Colon (tissue), 2 donors: ENCODE results near the gene LGI1.
"Not testable (repeated sequence)": the region's sequence is repeated elsewhere in the genome, so short reads cannot be mapped to it uniquely, and the experiment has no call there.

Experiments used
- FAIRE-seq: peaks from 2 replicates; lab custom pipeline; 2012; peaks lifted over from hg19 to GRCh38; lab: Jason Lieb, UNC
- donor health status: control.
- donor health status: control.

The LGI1 gene

DNA sequence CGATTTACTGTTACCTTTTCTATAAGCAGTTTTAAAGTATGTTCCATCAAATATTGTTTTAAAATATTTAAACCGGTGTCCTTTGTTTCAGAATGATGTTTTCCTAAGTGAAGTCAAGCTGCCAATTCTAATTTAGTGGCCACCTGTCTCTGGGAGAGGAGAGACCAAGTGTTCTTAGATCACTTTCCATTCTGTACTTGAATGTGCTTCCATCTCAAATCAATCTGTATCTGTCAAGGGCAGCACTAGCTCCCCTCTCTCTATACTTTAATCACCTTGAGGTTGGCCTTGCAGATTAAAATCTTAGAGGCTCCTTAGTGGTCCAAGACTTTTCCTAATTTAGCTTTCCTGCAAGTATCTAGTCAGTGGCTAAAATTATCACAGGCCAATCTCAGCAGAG lies 49.6 kb downstream of the LGI1 start:
- FAIRE-seq: no peak

DNA sequence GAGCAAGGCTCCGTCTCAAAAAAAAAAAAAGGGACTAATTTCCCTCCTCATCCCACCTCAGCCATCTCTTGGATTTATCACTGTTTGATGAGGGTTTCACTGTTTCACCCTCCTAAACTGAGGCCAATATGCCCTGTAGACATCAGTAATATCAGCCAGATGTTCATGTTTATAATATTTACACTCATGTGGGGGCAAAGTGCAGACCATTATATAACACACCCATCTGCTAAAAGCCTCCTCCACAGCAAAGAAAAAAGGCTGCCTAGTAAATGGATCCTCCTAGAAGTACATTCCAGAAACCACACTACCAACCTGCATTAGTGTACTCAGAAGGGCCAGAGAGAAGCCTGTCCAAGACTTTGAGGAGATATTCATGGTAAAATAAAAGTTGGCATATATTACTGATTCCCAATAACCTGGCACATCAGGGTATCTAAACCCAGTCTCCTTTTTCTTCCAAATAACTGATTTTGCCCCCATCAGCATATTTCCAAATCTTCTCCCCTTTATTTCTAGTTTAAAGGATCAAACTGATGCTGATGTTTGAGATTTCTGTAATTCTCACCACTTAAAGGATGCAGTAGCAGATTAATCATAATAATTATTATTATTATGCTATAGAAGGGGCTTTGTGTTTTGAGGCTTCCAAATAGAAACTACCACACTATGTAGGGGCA lies 55.1 kb downstream of the LGI1 start:
- no peak for FAIRE-seq

DNA sequence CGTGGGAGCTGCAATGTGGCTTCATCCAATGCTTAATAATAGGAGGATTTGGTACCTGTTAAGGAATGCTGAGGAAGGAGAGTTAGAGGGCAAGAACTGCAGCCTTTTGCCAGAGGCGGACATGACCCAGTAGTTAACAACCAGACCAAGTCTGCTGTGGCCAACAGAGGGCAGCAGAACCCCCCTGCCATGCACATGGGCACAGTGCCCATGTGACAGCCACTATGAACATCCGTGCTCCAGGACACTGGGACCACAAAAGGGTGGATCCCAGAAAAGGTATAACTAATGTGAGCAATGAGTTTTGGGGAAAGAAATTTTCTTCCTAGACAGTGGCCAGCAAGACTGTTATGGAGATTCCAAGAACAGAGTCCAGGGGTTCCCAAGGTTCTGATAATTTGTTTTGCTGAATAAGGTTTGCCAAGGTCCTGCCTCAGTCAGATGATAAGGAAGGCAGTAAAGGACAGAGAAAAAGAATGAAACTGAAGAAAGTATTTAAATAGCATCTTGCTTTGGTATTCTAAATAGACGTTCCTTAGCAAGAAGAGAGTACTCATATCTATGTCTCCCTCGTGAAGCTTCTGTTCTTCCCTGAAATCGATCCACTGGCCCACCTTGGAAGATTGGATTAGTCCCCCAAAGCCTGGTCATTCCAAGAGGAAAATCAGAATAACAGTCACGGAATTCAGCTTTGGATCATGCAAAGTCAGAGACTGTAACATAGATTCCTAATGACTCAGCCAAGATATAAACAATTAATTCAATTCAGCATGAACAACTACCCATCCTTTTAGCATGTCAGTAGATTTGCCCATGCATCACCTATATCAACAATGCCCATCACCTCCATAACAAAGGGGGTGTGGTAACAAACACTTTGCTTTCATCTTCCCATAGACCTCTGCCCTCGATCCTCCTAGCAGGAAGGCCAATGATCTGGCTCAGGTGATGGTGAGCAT lies 56.0 kb downstream of the LGI1 start:
- FAIRE-seq: no peak

DNA sequence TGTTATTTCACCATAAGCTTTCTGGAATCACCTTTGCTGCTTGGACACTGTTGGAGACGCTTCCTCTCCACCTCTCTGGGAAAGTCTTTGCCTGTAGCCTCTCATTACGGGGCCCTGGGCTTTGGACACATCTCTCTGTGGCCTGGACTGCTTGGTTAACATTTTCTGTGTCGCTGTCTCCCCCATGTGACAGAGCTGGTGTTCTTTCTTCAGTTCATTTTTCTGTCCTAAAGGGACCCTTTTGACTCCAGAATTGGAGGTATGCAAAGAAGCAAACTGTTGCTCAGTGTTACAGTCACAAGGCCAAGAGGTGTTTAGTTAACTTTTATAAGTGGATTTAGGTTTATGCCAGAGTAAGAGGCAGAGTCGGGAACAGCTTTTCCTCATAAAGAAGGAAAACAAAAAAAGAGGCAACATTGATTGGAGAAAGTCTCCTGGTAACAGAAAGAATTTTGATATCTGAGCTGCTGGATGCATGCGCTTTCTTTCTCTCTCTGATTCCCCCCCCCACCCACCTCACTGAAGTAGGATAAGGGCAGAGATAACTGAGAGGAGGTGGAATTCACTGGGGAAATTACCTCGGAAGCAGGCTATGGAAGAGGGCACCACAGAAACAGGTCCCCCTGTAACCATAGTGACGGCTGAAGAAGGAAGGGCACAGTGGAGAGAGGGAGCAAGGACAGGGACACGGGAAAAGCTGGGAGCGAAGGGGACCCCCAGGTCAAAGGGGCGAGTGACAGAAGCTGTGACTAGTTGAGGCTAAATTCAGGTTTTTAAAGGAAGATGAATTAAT lies 57.8 kb downstream of the LGI1 start:
- no peak for FAIRE-seq

DNA sequence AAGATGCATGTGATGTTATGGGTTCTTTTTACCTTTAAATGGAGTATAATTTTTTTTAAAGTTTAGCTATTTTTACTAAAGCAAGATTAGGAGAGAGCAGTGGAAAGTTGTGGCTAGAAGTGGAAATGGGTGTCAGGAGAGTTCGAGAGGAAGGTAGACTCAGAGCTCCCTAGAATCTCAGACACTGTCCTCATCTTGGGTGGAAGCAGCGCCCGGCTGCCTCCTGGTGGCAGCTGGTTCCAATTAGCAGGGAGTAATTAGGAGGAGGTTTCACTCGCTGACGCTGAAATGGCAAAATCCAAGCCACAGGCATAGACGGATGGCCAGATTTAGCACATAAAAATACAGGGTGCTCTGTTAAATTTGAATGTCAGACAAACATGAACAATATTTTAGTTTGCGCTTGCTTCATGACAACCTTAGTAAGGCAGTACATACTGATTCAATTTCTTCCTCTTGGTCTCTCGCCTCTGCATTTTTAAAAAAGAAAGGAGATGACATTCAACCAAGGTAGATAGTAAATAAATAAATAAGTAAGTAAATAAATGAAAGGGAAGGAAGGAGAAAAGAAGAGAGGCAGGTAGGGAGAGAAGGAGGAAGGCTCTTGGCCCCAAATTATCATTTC lies 58.5 kb downstream of the LGI1 start:
- no peak for FAIRE-seq

DNA sequence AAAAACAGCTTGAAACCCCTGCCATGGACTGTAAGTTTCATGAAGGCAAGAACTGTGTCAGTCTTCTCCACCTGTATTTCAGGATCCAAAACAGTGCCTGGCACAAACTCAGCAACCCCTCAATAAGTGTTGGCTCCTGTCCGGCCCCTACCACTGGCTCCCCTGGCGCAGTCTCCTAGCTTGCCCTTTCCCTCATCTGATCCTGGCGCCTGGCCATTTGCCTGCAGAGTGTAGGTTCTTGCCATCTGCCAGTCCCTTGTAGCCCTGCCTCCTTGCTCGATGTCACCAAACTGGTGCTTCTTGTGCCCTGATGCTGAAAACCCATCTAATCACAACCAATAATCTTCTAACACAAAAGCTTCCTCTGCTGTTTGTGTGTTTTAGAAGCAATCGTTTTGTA lies 60.4 kb downstream of the LGI1 start:
- FAIRE-seq: no peak

DNA sequence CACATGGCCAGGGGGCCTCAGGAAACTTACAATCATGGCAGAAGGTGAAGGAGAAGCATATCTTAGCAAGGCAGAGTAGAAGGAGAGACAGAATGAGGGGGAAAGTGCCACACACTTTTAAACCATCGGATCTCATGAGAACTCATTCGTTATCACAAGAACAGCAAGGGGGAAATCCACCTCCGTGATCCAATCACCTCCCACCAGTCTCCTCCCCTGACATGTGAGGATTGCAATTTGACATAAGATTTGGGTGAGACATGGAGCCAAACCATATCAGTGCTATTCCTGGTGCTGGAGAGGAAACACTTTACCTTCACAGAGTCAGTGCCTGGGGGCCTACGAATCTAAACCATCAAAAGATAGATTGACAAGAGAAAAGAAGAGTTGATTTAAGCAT lies 61.8 kb downstream of the LGI1 start:
- no peak for FAIRE-seq

DNA sequence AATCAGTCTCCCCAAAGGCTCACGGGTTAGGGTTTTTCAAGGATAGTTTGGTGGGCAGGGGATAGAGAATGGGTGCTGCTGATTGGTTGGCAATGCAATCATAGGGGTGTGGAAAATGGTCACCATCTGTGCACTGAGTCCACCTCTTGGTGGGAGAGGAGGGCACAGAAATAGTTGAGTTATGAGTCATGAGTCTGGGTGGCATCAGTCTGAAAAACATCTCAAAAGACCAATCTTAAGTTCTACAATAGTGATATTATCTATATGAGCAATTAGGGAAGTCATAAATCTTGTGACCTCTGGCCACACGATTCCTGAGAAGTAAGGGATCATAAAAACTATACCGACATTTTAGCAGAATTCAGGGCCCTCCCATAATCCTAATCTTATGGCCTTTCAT lies 62.7 kb downstream of the LGI1 start:
- no peak for FAIRE-seq

DNA sequence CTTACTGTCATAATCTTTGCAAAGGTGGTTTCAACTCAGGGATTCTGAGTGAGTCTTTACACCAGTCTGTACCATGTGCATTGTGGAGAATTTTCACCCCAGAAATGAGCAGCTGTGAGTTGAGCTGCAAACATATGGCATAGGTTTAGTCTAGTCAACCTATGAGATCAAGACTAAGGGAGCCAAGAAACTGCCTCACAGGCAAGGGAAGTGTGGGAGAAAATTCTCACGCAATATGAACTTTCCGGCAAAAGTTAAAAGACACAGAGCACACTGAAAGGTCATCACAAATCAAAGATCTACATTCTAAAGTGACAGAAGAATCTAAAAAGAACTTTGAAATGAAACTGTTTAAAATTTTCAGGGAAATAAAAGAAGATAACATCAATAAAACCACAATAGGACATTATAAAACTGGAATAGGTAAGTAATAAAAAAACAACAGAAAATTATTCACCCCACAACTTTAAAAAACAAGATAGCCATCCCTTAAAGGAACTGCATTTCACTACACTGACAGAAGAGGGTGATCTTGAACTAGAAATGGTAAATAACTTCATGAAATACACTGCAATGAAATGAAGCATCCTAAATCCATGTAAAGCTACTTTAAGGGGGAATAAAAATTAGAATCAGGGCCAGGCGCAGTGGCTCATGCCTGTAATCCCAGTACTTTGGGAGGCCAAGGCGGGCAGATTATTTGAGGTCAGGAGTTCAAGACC lies 63.5 kb downstream of the LGI1 start:
- FAIRE-seq: peak; percentile 57

DNA sequence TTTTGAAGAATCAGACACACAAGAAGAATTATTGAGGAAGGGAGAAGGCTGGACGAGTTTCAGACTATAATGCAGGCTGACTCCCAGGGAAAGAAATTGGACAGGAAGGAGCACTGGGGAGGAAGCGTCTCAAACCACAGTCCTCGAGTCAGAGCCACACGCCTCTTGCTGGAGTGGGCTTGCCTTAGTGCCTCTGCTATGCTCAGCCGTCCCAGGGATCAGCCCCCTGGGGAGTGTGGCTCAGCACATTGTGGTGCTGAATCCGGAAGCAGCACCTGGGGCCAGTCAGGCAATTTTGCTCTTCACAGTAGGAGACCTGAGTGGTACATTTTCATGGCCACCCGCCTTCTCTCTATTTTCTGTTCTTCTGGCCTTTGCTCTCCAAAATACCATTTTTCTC lies 68.6 kb downstream of the LGI1 start:
- no peak for FAIRE-seq

DNA sequence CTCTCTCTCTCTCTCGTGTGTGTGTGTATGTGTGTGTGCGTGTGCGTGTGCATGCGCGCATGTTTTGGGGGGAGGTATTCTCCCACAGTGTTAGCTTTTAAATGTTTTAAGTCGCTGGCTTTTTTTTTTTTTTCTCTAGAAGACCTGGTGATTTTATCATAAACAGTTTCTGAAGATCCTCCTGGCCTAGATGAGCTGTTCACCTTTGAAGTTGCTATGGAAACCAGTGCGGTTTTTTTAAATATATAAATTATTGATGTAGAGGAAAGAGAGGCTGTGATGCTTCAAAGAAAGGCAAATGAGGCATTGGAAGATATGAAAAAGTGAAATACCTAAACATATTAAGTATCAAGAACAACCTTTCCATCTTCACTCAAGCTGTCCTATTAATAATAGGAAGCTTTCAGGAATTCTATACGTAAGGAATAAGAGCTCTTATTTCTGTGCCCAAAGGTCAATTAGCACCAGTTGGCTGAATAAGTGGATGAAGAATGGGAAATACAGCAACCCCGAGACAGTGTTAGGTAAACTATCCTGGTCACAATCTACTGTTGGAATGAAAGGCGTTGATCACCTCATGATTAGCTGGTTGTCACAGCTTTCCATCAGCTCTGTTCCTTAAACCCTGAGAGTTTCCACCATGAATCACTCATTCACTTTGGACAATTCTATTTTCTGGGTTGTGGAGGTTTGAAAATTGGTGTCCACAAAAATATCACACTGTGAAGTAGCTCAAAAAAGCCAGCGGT lies 69.5 kb downstream of the LGI1 start:
- FAIRE-seq: no peak

DNA sequence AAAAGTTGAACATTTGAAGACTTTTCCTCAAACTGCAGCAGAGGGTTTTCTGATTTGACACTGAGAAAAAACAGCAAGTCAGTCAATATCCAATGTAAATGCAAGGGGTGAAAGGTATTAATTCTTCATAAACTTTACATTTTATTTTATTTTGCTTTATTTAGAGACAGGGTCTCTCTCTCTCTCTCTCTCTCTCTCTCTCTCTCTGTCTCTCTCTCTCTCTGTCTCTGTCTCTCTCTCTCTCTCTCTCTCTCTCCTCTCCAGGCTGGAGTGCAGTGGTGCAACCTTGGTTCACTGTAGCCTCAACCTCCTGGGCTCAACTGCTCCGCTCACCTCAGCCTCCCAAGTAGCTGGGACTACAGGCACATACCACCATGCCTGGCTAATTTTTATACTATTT lies 73.3 kb downstream of the LGI1 start:
- FAIRE-seq: not testable (repeated sequence)

DNA sequence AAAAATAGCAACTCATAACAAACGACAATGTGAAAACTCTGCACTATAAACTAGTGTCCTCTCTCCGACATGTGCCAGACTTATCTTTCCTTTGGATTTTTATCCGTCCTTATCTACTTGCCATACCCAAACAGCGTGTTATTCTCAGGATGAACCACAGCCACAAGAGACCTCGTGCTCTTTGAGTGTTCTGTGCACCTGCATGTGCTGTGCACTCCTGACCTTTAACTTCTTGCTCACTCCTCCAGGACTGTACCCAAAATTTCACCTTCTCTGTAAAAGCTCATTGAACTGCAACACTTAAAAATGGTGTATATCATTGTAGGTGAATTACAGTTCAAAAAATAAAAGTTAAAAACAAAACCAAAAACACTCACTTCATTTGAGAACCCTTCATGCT lies 78.0 kb downstream of the LGI1 start:
- FAIRE-seq: no peak

DNA sequence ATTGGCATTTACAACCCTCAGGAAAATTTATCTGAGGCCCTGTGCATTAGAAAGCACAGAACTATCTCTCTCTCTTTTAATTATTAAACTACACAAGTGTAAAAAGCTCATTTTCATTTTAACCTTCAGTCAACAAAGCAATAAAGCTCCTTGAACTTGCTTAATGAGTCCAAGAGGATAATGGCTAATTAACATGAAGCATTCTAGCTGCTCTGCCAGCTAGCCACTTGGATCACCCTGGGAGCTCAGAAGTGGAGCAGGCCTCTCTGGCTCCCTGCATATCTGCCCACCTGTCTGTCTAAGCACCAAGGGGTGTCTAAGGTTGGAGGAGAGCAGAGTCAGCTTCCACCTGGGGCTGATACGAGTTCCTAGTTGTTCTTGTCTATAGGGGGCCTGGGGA lies 80.1 kb downstream of the LGI1 start:
- no peak for FAIRE-seq

DNA sequence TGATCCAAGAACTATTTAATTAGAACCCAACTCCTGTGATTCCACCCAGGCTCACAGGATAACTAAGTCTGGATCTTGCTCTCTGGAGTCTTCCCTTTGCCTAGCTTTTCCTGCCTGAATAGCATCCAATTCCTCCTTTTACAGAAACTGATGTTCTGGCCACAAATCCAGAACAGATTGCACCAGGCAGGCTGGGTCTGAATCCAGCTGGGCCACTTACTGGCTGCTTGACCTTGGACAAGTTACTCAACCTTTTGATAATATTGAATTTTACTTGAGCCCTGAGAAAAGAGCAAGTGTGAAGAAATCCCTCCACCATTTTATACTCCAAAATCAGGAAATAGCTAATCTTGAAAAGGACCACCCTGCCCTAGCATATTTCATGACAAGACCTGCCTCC lies 80.5 kb downstream of the LGI1 start:
- no peak for FAIRE-seq

DNA sequence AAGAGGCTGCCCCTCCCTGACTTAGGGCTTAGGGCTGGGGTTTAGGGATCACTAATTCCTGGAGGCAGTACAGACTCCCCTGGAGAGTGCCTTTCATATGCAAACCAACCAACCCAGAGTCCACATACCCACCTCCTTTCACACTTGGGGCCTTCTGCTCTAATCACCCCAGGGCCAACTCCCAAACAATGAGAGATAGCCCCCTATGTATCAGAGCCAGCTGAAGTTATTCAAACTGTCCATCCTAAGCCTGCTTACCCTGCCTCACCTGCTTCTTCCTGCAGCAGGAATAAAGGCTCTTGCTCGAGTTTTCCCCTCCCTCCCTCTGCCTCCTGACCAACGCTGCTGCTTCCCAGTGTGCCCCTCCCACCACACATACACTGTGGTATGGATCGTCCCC lies 84.2 kb downstream of the LGI1 start:
- FAIRE-seq: no peak

DNA sequence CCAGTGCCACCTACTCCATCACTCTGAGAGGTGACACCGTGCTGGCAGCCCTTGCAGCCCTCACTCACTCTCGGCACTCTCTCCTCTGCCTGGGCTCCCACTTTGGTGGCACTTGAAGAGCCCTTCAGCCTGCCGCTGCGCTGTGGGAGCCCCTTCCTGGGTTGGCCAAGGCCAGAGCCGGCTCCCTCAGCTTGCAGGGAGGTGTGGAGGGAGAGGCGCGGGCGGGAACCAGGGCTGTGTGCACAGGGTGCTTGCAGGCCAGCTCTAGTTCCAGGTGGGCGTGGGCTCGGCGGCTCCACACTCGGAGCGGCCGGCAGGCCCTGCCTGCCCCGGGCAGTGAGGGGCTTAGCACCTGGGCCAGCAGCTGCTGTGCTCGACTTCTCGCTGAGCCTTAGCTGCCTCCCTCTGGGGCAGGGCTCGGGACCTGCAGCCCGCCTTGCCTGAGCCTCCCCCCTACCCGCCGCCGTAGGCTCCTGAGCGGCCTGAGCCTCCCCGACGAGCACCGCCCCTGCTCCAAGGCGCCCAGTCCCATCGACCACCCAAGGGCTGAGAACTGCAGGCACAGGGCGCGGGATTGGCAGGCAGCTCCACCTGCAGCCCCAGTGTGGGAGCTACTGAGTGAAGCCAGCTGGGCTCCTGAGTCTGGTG lies 87.4 kb downstream of the LGI1 start:
- FAIRE-seq: no peak
